GM12874 (cell line): ENCODE measurements around the gene HJV.

Experiments used
- CTCF ChIP-seq: IDR thresholded peaks from 2 replicates; pipeline ENCODE4 v1.5.1; 2011; ENCODE audit warnings: low read depth, mild to moderate bottlenecking, control low read depth, low read length, moderate library complexity; ENCODE audit not compliant: insufficient read depth

The HJV gene

DNA sequence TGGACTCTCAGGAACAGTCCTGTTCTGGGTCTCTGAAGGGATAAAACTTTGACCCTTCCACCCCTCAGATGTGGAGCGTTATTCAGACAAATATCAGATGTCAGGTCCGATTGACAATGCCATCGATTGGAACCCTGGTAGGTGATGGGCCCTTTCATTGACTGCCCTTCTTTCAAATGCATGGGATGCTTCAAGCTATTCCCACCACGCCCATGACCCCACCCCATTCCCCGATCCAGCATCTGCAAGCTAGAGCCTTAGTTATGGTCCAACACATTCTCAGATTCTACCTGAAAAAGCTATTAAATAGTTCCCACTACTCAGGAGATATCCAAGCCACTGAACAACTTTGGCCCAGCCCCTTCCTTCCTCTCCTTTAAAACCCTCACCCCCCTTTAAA lies 44.5 kb downstream of the HJV start:
- no peak for TF ChIP-seq CTCF

DNA sequence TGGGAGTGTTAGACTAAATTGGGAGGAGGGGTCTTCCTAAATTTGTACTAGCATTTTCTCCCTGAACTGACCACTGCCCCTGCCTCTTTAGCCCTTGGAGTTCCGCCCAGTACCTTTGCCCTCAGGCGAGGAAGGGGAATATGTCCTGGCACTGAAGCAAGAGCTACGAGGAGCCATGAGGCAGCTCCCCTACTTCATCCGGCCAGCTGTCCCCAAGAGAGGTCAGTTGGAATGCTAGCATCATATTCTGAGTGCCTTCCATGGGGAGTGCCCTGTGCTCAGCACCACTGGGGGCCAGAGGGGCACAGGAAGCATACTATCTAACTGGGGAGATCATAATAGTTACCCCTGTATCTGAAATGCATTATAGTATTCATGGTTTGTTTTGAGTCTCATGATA lies 46.3 kb downstream of the HJV start:
- TF ChIP-seq CTCF = no peak

DNA sequence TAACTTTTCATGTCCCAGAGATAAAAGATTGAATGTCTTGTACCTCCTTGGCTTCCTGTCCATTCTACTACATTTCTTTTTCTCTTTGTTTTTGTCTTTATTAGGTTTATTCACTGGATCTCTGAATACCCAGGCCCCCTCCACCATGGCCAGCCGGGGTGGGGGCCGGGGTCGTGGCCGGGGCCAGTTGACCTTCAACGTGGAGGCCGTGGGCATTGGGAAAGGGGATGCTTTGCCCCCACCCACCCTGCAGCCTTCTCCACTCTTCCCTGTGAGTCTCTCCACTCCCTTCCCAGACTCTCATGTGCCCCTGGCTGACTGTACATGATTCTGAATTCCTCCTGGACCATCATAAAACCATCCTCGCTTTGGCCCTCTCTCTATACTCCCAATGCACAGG lies 46.8 kb downstream of the HJV start:
- no peak for TF ChIP-seq CTCF

- no peak for TF ChIP-seq CTCF
Measured at GRCh38 chr1:145972580-145972979, 49.0 kb downstream of the HJV start.
